HG02642 (cell line): ENCODE data around the gene HELZ2.

Experiments
- ATAC-seq: cut with Tn5 transposase; IDR thresholded peaks from one replicate; pipeline ENCODE4 v1.9.1; 2021; ENCODE audit warnings: mild to moderate bottlenecking; ENCODE audit not compliant: unreplicated experiment, poor library complexity

The HELZ2 gene

DNA sequence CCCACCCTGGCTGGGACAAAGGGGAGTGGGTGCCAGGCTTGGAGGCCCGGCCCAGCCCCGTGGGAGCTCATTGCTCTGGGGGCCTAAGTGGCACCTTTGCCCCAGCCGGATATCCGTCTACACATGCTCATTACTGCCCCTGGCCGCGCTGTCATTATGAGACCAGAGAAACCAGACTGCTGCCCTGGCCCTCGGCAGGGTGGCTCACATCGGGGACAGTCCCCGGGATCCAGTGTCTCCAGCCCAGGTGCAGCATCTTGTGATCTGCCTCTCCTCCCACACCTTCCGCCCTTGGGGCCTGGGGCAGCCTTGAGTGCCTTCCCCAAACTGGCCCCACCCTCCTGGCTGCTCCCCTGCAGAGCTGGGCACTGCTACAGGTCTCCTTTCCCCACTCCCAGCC is 31.3 kb downstream of the HELZ2 start:
- ATAC-seq = no peak

DNA sequence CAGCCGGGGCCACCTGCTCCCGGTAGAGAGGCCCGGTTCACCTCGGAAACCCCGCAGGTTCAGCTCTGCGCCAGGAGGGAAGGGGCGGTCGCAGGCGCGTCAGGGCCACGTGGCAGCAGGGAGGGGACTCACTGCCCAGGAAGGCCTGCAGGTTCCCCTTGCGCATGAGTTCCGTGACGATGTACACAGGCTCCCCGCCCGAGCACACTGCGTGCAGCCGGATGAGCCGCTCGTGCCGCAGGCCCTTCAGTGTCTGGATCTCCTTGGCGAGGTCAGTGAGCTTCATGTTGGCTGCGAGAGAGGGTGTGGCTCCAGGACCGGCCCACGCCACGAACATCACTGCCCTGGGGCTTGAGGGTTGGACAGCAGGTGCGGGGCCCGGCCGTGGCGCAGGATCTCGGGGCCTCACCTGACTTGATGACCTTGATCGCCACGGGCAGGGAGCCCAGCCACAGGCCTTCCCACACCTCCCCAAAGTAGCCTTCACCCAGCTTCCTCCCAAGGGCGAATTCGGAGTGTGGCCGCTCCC is 31.9 kb downstream of the HELZ2 start:
- no peak for ATAC-seq

DNA sequence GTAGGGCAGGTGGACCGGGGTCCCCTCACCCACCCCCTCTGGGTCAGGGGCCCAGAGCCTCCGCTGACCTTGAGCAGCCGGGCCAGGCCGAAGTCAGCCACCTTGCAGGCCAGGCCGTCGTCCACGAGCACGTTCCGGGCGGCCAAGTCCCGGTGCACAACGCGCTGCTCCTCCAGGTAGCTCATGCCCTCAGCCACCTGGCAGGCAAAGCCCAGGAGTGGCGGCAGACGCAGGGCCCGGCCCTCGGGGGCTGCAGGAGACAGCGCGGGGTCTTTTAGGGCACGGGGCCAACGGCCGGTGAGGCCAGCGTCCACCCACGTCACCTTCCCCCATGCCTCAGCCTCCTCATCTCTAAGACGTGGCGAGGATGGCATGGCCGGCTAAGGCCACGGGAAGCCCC is 32.7 kb downstream of the HELZ2 start:
- no peak for ATAC-seq

DNA sequence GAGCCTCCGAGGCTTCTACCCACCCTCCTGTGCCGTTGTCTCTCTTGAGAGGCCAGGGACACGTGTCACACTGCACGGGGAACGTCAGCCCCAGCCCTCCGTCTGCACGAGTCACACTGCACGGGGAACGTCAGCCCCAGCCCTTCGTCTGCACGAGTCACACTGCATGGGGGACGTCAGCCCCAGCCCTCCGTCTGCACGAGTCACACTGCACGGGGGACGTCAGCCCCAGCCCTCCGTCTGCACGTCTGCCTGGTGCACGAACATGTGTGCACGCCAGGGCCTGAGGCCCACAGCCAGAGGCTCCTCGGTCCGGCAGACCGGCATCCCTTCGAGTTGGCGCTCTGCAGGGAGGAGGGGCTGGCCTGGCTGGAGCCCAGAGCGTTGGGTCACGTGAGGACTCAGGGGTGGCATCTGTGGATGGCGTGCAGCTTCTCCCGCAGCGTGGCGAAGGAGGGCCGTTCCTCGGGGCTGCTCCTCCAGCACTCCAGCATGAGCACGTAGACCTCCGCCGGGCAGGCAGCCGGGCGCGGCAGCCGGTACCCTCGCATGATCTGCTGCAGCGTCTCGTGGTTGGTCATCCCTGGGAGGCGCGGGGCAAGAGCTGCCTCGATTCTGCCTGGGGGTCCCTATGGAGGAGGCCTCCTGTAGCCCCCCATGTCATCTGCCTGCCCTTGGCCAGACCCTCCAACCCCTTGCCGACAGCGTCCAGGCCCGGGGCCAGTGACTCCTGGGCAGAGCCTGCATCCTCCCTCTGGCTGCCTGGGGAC is 33.4 kb downstream of the HELZ2 start:
- ATAC-seq = no peak

DNA sequence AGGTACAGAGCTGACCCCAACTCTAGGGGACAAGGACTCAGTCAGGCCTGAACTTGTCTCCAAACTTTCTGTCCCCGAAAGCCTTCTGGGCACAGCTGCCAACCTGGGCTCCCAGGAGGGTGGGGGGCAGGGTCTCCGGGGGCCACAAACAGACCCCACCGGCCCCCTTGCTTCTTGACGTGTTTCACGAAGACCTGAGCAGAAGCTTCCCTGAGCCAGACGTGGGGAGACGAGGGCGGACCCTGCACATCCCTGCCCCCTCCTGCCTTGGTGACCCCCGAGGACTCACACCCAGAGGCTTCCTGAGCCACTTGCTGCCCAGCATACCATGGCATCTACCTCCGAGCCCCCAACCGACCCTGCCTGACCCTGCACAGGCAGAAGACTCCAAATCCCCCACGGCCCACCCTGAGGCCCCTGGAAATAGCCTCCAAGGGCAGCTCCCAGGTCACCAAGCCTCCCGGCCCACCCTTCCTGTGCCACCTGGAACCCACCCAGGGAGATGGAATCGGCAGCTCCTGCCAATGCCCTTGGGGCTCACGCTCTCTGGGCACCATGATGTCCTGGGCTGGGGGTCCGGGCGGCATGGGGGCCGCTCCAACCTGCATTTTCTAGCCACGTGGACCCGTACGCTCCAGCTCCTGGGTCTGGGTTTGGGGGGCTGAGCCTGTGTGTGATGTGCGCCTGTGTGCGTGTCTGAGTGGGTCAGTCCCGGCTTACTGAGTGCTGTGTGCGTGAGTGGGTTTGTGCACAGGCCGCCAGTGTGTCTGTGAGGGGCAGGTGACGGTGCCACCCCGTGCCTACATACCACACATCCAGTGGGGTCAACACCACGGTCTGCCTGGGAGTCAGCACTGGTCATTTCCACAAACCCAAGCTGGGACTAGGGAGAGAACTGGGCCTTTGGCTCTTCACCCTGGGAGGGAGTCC is 34.3 kb downstream of the HELZ2 start:
- no peak for ATAC-seq

DNA sequence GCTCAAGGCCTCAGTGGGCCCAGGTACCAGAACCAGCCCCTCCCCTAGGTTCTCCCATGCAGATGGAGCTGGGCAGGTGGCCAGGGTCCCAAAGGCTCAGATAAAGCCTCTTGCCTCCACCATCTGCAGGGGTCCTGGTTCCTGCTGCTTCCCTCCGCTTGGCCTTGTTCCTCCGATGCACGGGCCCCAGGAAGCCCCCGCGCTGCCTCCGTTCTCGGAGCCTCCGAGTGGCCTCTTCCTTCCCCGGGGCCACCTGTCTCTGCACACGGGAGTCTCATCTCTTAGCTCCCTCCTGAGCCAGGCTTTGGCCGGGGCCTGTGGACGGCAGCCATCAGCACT is 35.0 kb downstream of the HELZ2 start:
- no peak for ATAC-seq

DNA sequence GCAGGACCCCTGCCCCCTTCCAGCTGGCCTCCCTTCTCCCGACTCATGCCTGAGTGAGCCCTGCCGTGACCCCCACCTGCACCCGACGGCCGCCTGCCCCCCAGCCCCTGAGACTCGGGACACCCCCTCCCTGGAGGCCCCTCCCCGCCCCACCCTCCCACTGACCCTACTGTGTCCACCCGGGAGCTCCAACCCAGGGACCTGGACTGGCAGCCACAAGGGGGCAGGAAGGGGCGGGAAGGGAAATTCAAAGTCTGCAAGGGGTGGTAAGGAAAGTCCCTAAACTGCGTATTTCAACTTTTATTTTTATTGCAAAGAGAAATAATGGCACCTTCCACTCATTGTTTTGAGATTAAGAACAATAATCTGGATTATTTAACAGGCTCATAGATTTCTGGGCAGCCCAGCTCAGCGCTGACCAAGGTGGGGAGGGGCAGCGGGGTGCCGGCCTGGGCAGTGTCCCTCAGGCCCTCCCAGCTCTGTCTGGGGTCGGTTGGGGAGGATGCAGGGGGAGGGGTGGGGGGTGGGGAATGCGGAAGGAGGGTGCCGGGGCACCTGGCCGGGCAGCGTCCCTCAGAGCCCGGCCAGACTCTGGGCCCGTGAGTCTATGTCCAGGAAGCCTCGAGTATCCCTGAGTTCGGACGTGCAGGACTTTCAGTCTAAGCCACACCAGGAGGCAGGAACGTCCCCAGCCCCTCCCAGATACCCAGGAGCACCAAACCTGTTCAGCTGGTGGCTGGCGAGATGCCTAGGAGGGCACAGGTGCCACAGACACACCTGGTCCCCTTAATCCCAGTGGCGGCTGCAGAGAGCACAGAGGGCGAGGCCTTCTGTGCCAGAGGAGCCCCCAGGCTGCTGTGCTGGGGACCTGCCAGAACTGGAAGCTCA is 35.6 kb downstream of the HELZ2 start:
- no peak for ATAC-seq

DNA sequence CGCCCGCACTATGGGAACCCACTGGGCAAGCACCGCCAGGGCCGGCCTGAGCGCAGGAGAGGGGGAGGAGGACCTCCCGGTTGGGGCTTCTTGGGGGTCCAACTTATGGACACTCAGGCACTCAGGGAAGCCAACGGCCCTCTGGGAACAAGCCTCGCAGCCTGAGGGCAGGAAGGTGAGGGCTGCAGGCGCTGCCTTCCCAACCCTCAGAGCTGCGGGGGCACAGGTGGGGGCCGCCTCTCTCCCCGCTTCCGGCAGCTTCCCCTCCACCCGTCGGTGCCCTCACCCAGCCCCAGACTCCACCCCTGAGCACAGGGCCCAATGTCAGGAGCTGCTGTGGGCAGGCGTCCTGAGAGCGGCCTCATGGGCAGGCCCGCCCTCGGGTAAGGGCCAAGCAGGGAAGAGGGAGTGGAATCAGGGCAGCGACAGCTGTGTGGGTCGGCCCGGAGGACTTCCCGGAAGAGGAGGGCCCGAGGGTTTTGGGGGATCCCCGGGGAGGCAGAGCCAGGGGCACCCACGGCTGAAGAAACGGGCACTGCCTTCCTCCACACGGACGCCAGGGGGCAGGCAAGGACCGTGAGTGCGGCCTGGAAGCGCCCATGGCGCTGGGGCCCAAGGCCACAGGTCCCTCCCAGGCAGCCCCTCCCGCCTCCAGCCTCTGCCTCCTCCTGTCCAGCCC is 36.4 kb downstream of the HELZ2 start:
- peak; percentile 83 for ATAC-seq

DNA sequence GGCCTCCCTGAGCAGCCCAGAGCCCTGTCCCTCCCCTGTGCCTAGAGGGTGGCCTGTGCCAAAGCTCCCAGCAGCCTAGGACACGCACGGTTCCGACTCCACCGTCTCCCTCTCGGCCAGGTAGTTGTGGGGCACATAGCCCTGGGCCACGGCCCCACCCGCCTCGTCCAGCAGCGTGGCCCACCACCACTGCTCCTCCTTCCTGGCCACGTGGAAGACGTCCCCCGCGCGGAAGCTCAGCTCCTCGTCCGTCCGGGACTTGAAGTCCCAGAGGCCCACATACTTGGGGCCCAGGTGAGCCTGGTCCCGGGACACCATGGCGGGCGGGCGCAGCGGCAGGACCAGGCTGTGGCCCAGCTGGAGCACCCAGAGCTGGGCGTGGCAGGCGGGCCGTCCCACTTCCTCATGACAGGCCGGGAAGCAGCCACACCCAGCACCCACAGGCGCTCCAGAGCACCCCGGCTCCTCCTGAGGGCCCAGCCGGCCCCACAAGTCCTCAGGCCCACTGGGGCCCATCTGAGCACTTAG is 37.0 kb downstream of the HELZ2 start, which contains the start of gene PTK6:
Gene PTK6, minus strand, starts transcription at position 380 of the 528 bp plus-strand sequence. Its CDS starts 62 bp downstream, at position 318.
- no peak for ATAC-seq

DNA sequence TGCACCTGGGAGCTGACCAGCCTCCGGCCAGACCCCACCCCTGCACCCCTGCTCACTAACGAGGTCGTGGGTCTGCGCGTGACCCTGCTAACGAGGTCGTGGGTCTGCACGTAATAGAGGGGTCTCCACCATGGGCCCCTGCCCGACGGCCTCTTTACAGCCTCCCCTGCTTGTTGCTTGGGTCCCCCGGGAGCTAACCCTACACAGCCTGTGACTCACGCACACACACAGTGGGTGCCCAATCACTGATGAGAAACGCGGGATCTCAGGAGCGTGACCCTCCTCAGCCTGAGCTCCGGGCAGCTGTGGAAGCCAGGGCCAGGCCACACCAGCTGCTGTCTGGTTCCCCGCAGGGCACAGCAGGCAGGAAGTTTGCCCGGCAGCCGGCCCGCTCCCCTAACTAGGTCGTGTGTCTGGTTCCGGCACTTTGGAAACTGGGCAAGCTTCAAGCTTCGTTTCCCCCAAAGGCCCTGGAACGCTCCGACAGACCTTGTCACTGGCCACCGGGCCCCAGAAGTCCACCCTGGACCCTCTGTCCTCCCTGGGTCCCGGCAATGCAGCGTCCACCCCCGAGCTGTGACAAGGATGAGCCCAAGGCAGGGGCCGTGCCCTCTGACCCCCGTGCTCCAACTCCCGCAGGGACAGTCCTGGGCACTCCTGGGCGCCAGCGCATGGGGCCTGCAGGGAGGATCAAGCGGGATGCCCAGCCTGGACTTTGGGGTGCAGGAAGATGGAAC is 37.6 kb downstream of the HELZ2 start:
- no peak for ATAC-seq

DNA sequence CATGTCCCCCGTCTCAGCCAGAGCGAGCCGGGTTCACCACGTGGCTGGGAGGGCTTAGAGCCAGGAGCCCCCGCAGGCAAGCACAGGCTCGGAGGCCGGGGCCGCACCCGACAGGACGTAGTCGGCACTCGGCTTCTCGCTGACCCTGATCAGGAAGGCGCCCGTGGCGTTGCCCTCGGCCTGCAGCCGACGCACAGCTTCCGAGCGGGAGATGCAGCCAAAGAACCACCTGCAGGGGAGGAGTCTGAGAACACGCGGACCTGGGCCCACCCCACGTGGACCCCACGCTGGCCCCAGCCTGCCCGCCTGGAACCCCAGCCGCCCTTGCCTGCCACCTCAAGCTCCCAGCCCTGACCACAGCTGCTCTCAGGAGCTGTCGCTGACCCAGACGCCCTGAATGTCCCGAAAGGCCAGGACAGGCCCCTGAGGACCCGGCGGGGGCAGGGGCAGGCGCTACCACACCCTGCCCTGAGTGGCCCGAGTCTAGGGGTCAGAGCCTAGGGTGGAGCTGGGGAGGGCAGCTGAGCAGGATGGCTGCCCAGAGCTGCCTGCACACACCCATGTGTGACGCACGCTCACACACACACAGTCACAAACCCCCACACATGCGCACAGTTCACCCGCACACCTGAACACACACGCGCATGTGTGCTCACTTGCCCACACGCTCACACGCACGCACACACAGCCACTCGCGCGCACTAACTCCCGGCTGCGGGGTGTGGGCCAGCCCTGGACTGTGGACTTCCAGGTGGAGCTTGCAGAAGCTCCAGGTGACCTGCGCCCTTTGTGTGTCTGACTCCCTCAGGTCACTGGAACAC is 39.0 kb downstream of the HELZ2 start:
- no peak for ATAC-seq

DNA sequence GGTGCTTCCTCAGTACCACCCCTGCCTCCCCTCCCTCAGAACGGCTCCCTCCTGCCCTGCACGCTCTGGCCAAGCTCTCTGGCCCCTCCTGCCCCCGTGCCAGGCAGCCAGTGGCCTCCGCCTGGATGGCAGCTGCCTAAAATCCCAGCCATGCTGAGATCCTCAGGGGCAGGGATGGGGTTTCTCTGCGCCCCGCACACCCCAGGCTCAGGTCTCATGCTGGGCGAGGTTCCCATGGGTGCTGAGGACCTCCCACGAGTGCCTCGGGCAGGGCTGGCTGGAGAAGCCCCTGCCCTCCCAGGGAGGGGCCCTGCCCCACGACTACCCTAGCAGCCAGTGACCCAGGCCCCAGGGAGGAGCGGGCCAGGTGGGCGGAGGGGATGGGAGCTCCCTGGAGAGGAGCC is 39.6 kb downstream of the HELZ2 start:
- no peak for ATAC-seq

DNA sequence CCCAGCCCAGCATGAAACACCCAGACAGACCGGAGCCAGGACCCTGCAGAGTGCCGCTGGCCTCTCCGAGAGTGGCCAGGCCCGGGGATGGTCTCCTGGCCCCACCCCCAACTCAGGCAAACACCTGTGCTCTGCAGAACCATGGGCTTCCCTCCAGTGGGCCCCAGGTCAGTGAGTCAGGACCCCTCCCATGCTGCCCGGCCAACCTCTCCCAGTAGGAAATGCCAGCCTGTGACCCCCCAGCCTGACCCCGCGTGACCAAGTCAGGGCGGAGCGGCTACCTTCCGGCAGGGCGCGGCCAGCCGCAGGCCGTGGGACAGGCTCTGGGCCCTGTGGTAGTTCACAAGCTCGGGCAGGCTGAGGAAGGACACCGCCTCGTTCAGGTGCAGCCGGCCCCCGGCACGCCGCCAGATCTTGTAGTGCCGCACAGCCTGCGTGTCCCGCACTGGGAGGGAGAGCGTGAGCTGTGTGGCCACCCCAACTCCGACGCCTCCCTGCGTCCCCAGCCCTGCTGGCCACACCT is 40.1 kb downstream of the HELZ2 start:
- no peak for ATAC-seq

DNA sequence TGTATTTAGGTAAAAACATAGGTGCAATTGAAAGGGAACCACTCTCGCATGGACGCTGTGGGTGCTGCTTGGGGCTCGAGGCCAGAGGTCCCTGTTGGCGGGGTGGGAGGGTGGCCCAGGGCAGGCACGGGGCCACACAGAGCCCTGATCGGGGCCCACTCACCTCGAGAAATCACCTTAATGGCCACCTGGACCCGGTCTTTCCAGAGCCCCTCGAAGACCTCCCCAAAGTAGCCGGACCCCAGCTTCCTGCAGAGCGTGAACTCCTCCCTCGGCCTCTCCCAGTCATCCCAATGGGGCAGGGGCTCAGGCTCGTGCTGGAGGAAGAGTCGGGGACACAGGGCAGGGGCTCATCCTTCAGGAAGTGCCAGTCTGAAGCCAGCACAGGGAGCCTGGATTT is 40.7 kb downstream of the HELZ2 start:
- ATAC-seq = no peak

DNA sequence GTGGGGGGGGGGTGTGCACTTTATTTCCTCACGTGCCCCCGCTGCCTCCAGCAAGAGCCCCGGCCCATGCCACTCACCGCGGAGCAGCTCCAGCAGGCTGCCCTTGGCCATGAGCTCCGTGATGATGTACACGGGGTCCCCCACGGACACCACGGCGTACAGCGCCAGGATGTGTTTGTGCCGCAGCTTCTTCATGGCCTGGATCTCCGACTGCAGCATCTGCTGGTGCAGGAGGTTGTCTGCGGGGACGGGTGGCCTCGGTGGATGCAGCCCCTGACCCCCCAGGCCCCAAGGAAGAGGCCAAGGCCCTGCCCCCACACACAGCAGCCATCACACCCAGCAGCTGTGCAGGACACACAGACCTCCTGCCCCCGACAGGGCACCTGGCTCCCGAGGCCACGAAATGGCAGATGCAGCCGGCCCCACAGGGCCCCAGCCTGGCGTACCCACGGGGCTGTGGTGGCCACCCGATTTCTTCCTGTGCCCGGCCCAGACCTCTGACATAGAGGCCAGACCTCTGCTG is 41.5 kb downstream of the HELZ2 start:
- no peak for ATAC-seq

DNA sequence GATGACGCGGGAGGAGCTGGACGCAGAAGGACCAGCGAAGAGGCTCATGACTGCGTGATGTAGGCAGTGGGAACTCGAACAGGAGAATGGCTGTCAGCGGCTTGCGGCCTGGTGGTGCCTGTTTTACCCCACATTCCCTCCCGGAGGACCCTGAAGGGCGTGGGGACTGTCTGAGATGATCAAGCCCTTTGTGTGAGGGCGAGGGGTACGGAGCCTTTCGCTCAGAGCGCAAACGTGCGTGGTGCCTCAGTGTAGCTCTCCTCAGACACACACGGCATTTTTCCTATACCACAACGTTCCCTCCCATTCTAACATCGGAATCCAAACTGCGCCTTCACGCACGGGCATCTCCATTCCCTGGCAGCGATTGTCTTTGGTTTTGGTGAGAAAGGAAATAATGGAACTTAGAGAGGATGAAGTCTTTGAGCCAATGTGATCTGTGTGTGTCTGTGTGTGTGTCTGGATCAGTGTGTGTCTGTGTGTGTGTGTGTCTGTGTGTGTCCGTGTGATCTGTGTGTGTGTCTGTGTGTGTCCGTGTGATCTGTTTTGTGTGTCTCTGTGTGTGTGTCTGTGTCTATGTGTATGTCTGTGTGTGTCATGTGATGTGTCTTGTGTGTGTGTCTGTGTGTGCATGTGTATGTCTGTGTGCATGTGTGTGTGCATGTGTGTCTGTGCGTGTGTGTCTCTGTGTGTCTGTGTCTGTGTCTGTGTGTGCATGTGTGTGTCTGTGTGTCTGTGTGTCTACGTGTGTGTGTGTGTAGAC is 42.2 kb downstream of the HELZ2 start:
- ATAC-seq = no peak

DNA sequence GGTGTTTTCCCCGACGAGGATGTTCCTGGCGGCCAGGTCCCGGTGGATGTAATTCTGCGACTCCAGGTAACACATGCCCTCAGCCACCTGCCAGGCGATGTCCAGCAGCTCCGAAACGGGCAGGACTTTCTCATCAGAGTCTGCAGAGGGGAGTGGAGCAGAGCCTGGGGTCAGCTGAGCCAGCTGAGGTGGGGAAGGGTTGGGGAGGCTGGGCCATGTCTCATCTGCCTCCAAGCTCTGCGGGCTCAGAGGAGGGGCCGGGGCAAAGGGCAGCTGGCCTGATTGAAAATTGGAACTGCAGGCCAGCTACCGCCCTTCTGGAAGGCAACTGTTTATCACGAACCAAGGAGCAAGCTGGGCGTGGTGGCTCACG is 43.3 kb downstream of the HELZ2 start:
- no peak for ATAC-seq
